Caco-2 (cell line): ENCODE data around the gene IL4I1. TPM values are rescaled to one million over a fixed set of nuclear protein-coding genes. Genes with fewer than 3 reads are reported as not detected.

Experiments used
- BruUV-seq: library from RNA; stranded (reverse); fragments of 400-500 nt; replicated peaks from 2 replicates; lab custom pipeline; 2021; lab: Mats Ljungman, UMichigan
- CTCF ChIA-PET: fragments of 300-600 bp; sonication (Branson Sonifier 250); formaldehyde crosslinking; loops from one replicate; lab custom pipeline; 2022; ENCODE audit warnings: antibody characterized with exemption; lab: Charles Lee
- POLR2A ChIA-PET: fragments of 300-600 bp; sonication (Branson Sonifier 250); formaldehyde crosslinking; loops from one replicate; lab custom pipeline; 2022; ENCODE audit warnings: antibody characterized with exemption; lab: Charles Lee
- DNase-seq, 2 experiments: peaks; one replicate each; pipeline versions ENCODE4 v3.0.0 to v3.0.0-alpha.2; 2020 to 2022
- H3K27me3 ChIP-seq: replicated peaks from 2 replicates; pipeline ENCODE4 v1.6.0; 2011; ENCODE audit warnings: low read length; ENCODE audit not compliant: control insufficient read depth, insufficient read depth
- H3K36me3 ChIP-seq: 2 replicates; pipeline ENCODE4 v1.5.1; 2011; ENCODE audit warnings: low read length; ENCODE audit not compliant: control insufficient read depth, insufficient read depth
- H3K4me1 ChIP-seq: fragments of 250-450 bp; sonication (Bioruptor Pico); 2 replicates; pipeline ENCODE4 v1.5.1; 2020; ENCODE audit warnings: mild to moderate bottlenecking
- H3K4me3 ChIP-seq: 2 replicates; pipeline ENCODE4 v1.5.1; 2011; ENCODE audit warnings: low read depth, mild to moderate bottlenecking, control low read depth, low read length
- H3K9me3 ChIP-seq: fragments of 250-450 bp; sonication (Bioruptor Pico); 2 replicates; pipeline ENCODE4 v1.5.1; 2020; ENCODE audit warnings: mild to moderate bottlenecking, moderate library complexity
- H3K27ac Mint-ChIP-seq: one replicate; pipeline ENCODE4 v1.8.0; 2022; ENCODE audit warnings: mixed read lengths; ENCODE audit not compliant: unreplicated experiment
- H3K27me3 Mint-ChIP-seq: one replicate; pipeline ENCODE4 v1.8.0; 2022; ENCODE audit warnings: mixed read lengths; ENCODE audit not compliant: insufficient read depth, unreplicated experiment
- H3K36me3 Mint-ChIP-seq: one replicate; pipeline ENCODE4 v1.8.0; 2022; ENCODE audit warnings: mild to moderate bottlenecking, mixed read lengths; ENCODE audit not compliant: insufficient read depth, unreplicated experiment
- H3K4me1 Mint-ChIP-seq: one replicate; pipeline ENCODE4 v1.8.0; 2022; ENCODE audit warnings: low read depth, mixed read lengths; ENCODE audit not compliant: unreplicated experiment
- H3K4me3 Mint-ChIP-seq: one replicate; pipeline ENCODE4 v1.8.0; 2022; ENCODE audit warnings: mild to moderate bottlenecking, moderate library complexity, mixed read lengths; ENCODE audit not compliant: unreplicated experiment
- H3K9me3 Mint-ChIP-seq: one replicate; pipeline ENCODE4 v1.8.0; 2022; ENCODE audit warnings: mixed read lengths; ENCODE audit not compliant: unreplicated experiment
- intact Hi-C: fragments of 100-400 bp; cut with micrococcal nuclease; formaldehyde crosslinking; loops from one replicate; pipeline ENCODE4 v1.10.0; 2022; ENCODE audit not compliant: unreplicated experiment
- total RNA-seq: library from RNA; stranded (reverse); gene quantifications from 2 replicates; pipeline ENCODE4 v1.2.3, GENCODE V29; 2022
- TF ChIP-seq, protein P1 (sequence below), 2 experiments: fragments of 200-600 bp in 1 of 2; IDR thresholded peaks; 1 replicate in 1 of 2; 2 replicates in 1 of 2; pipeline versions ENCODE4 v1.5.1 to v1.8.0; 2011 to 2022; ENCODE audit warnings: antibody characterized with exemption in 1 of 2, control low read depth in 1 of 2, inconsistent platforms in 1 of 2, low read depth in 1 of 2, low read length in 1 of 2, mild to moderate bottlenecking in 1 of 2, moderate library complexity in 1 of 2; ENCODE audit not compliant: insufficient read depth in 1 of 2, severe bottlenecking in 1 of 2, unreplicated experiment in 1 of 2

The IL4I1 gene
- total RNA-seq, 1 experiment from 2014 or later: 0.61 TPM

DNA sequence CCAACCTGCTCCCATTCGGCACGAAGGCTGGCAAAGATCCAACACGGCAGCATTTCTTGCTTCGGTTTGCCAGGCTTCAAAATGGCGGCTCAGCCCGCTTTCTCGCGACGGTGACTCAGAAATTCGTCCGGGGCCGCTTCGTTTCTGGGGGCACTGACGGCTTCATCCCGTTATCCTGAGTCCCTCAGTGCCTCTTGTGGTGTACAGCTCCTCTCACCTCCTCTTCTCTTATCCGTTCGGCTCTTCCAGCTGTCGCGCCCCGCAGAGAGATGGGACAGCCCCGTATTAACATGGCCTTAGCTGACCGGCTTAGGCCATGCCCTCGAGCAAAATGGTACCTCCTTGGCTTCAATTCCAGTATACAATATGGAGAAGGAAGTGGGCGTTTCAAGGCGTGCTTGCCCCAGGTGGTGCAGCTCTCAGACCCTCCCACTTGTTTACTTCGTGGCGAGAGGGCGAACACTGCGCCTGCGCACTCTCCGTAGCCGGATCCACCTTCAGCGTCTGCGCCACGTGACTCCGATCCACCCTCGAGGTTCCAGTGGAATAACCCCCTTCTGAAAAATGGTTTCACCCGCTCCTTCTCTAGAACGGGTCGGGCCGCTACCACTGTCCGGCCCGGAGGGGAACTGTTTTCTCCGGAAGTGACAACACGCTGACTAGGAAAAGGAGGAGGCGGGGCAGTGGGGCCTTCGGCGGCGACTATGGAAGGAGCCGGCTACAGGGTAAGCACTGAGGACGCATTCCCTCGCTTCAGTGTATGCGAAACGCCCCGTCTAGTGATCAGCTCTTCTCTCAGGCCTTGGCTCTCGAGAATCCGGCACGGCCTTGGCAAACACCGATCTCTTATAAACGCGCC lies 19.4 kb downstream of the IL4I1 start, which contains the start of the genes AKT1S1 and TBC1D17:
Gene AKT1S1, minus strand, starts transcription at position 336 of the 859 bp plus-strand sequence. CDS start 4,060 bp downstream, outside the sequence.
Gene TBC1D17, plus strand, starts transcription at position 683 of the 859 bp plus-strand sequence. Its CDS starts 22 bp downstream, at position 705.
- ChIA-PET CTCF (interaction anchor here (0.8 kb wide), 2 partner anchors 10 to 13 kb away, joined by 3 to 4 read pairs; no protein-coding TSS in a partner anchor), POLR2A (interaction anchor here (0.7 to 2.4 kb wide), 9 partner anchors 8 to 452 kb away, joined by 3 to 12 read pairs (median 3); partner anchors contain the start of genes AP2A1, ATF5, KCNC3 and NUP62)
- Mint-ChIP-seq H3K9me3 (no peaks in the 10 kb centered on the region), H3K36me3 (peaks cover 14% of the 10 kb centered on the region), H3K4me1 (no peaks in the 10 kb centered on the region), H3K27me3 (no peaks in the 10 kb centered on the region), H3K27ac (no peak within 1 kb of the TSS), H3K4me3 (no peak within 1 kb of the TSS)
- H3K9me3 ChIP-seq: no peaks in the 10 kb centered on the region
- DNase-seq: peak; percentile 99 to 100
- TSS peak; percentile 65 for BruUV-seq
- intact Hi-C loops: loop anchor here (1.0 to 10.0 kb wide), 4 partner anchors 8 to 438 kb away; partner anchors contain the start of genes AP2A1 and RRAS
- peaks cover 9% of the 10 kb centered on the region for H3K36me3 ChIP-seq
- H3K4me1 ChIP-seq: peaks cover 9% of the 10 kb centered on the region; the same call in 1 of the 2 replicates
- H3K27me3 ChIP-seq: no peaks in the 10 kb centered on the region
- TF ChIP-seq, protein P1, sequence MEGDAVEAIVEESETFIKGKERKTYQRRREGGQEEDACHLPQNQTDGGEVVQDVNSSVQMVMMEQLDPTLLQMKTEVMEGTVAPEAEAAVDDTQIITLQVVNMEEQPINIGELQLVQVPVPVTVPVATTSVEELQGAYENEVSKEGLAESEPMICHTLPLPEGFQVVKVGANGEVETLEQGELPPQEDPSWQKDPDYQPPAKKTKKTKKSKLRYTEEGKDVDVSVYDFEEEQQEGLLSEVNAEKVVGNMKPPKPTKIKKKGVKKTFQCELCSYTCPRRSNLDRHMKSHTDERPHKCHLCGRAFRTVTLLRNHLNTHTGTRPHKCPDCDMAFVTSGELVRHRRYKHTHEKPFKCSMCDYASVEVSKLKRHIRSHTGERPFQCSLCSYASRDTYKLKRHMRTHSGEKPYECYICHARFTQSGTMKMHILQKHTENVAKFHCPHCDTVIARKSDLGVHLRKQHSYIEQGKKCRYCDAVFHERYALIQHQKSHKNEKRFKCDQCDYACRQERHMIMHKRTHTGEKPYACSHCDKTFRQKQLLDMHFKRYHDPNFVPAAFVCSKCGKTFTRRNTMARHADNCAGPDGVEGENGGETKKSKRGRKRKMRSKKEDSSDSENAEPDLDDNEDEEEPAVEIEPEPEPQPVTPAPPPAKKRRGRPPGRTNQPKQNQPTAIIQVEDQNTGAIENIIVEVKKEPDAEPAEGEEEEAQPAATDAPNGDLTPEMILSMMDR (IDR thresholded peaks at IDR 0.05; ENCODE audit: insufficient read depth in 1 of 2, low read depth in 1 of 2, low read length in 1 of 2, severe bottlenecking in 1 of 2, unreplicated experiment in 1 of 2): no peak
- peak within 1 kb of the TSS; percentile 87 for H3K4me3 ChIP-seq

DNA sequence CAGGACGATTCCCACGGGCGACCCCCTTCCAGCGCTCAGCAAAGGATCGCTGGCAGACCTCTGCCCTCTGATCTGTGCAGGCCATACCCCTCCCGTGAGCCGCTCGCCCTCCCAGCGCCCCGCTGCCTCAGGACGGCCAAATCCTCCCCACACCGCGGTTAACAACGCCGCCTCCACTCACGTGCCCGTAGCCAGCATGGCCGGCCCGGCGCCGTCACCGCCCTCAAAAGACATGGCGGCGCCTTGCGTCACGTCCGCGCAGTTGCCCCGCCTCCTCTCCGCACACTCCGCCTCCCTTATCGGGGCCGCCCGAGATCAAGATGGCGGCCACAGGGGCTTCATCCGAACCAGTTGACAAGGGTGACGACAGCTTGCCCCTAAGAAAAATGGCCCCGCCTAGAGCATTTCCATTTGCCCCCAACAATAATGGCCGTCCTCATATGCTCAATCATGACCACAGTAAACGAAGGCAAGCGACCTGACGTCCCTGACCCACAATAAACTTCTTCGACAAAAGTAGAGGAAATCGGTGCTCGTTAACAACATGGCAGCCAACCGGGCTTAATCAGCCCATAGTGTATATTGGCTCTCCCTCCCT lies 20.2 kb downstream of the IL4I1 start:
- BruUV-seq: no TSS peak
- Mint-ChIP-seq H3K4me3 (no peak overlapping the region), H3K4me1 (no peaks in the 10 kb centered on the region), H3K36me3 (peaks cover 14% of the 10 kb centered on the region), H3K27me3 (no peaks in the 10 kb centered on the region), H3K9me3 (no peaks in the 10 kb centered on the region), H3K27ac (no peak overlapping the region)
- Histone ChIP-seq H3K4me1 (peaks cover 9% of the 10 kb centered on the region; the same call in 1 of the 2 replicates), H3K9me3 (no peaks in the 10 kb centered on the region), H3K36me3 (peaks cover 9% of the 10 kb centered on the region), H3K4me3 (peak overlapping the region; percentile 87), H3K27me3 (no peaks in the 10 kb centered on the region)
- TF ChIP-seq, protein P1 (IDR thresholded peaks at IDR 0.05; ENCODE audit: insufficient read depth in 1 of 2, low read depth in 1 of 2, low read length in 1 of 2, severe bottlenecking in 1 of 2, unreplicated experiment in 1 of 2): no peak
- CTCF ChIA-PET: interaction anchor here (0.8 to 1.4 kb wide), 2 partner anchors 10 to 14 kb away, joined by 3 to 4 read pairs; no protein-coding TSS in a partner anchor
- intact Hi-C loops: loop anchor here (1.0 to 10.0 kb wide), 5 partner anchors 7 to 438 kb away; partner anchors contain the start of genes AP2A1, ATF5, NUP62 and RRAS
- peak; percentile 98 for DNase-seq
- POLR2A ChIA-PET: interaction anchor here (0.5 to 2.4 kb wide), 9 partner anchors 7 to 235 kb away, joined by 3 to 12 read pairs (median 3); partner anchors contain the start of genes AP2A1, ATF5, NUP62 and PNKP
